Panc1 (cell line): ENCODE results near the gene AKR1B15.

Source experiments
- CTCF ChIP-seq: fragments of 450-650 bp; IDR thresholded peaks from 2 replicates; pipeline ENCODE4 v1.5.1; 2017; ENCODE audit warnings: mild to moderate bottlenecking
- POLR2AphosphoS5 ChIP-seq: IDR thresholded peaks from 2 replicates; pipeline ENCODE4 v1.6.1; 2012; ENCODE audit warnings: mild to moderate bottlenecking, low read depth, low read length, moderate library complexity
- TCF7L2 ChIP-seq: IDR thresholded peaks from 2 replicates; pipeline ENCODE4 v1.6.1; 2011; ENCODE audit warnings: mild to moderate bottlenecking, low read depth, low read length, inconsistent platforms
- TF ChIP-seq, protein P1 (sequence below), 2 experiments: IDR thresholded peaks; 2 replicates each; pipeline ENCODE4 v1.6.1; 2011 to 2012; ENCODE audit warnings: low read depth in 2 of 2, control low read depth in 1 of 2, low read length in 1 of 2, mild to moderate bottlenecking in 1 of 2, moderate library complexity in 1 of 2; ENCODE audit not compliant: insufficient read depth in 1 of 2

- no peak for TF ChIP-seq CTCF
- TF ChIP-seq, protein P1, sequence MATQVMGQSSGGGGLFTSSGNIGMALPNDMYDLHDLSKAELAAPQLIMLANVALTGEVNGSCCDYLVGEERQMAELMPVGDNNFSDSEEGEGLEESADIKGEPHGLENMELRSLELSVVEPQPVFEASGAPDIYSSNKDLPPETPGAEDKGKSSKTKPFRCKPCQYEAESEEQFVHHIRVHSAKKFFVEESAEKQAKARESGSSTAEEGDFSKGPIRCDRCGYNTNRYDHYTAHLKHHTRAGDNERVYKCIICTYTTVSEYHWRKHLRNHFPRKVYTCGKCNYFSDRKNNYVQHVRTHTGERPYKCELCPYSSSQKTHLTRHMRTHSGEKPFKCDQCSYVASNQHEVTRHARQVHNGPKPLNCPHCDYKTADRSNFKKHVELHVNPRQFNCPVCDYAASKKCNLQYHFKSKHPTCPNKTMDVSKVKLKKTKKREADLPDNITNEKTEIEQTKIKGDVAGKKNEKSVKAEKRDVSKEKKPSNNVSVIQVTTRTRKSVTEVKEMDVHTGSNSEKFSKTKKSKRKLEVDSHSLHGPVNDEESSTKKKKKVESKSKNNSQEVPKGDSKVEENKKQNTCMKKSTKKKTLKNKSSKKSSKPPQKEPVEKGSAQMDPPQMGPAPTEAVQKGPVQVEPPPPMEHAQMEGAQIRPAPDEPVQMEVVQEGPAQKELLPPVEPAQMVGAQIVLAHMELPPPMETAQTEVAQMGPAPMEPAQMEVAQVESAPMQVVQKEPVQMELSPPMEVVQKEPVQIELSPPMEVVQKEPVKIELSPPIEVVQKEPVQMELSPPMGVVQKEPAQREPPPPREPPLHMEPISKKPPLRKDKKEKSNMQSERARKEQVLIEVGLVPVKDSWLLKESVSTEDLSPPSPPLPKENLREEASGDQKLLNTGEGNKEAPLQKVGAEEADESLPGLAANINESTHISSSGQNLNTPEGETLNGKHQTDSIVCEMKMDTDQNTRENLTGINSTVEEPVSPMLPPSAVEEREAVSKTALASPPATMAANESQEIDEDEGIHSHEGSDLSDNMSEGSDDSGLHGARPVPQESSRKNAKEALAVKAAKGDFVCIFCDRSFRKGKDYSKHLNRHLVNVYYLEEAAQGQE (IDR thresholded peaks at IDR 0.05; ENCODE audit: insufficient read depth in 1 of 2, low read depth in 2 of 2, low read length in 1 of 2), result no peak
- TF ChIP-seq TCF7L2, result no peak
- no peak for TF ChIP-seq POLR2AphosphoS5
Observed at GRCh38 chr7:134514106-134514505, 34.8 kb upstream of the AKR1B15 start.
